Heart right ventricle (tissue), 16 donors: ENCODE results near the gene GCSAM. TPM values are rescaled to one million over a fixed set of nuclear protein-coding genes. Genes with fewer than 3 reads are reported as not detected.

Source experiments
- ATAC-seq, 8 donors: fragments of 200-7000 bp; cut with Tn5 transposase; one replicate each; pipeline ENCODE4 v1.9.1; 2020; ENCODE audit warnings: mild to moderate bottlenecking in 8 of 8, moderate library complexity in 8 of 8, moderate number of reproducible peaks in 1 of 8
- DNase-seq, 2 donors: peaks; one replicate each; pipeline ENCODE4 v3.0.0-alpha.2; 2020
- H3K27ac ChIP-seq, 10 donors: fragments of 200-600 bp; sonication (generic) in 2 of 10; one replicate each; pipeline versions ENCODE4 v1.5.0 to v1.8.0; 2020 to 2022; ENCODE audit warnings: mild to moderate bottlenecking in 3 of 10
- H3K27me3 ChIP-seq, 7 donors: fragments of 200-600 bp; one replicate each; pipeline ENCODE4 v1.8.0; 2021 to 2022; ENCODE audit warnings: mild to moderate bottlenecking in 2 of 7
- H3K36me3 ChIP-seq, 9 donors: fragments of 200-600 bp; sonication (generic) in 1 of 9; one replicate each; pipeline versions ENCODE4 v1.5.0 to v1.8.0; 2020 to 2022; ENCODE audit warnings: mild to moderate bottlenecking in 2 of 9
- H3K4me1 ChIP-seq, 9 donors: fragments of 200-600 bp; sonication (generic) in 1 of 9; one replicate each; pipeline versions ENCODE4 v1.5.0 to v1.8.0; 2020 to 2022; ENCODE audit warnings: mild to moderate bottlenecking in 4 of 9
- H3K4me3 ChIP-seq, 10 donors: fragments of 200-600 bp; sonication (generic) in 2 of 10; one replicate each; pipeline versions ENCODE4 v1.5.0 to v1.8.0; 2020 to 2022; ENCODE audit warnings: mild to moderate bottlenecking in 7 of 10, moderate library complexity in 2 of 10
- H3K9me3 ChIP-seq, 11 donors: fragments of 200-600 bp in 10 of 11; sonication (generic) in 2 of 11; one replicate each; pipeline versions ENCODE4 v1.5.0 to v1.8.0; 2013 to 2022; ENCODE audit warnings: mild to moderate bottlenecking in 2 of 11, control low read depth in 1 of 11, moderate library complexity in 1 of 11
- CTCF ChIP-seq, 9 donors: fragments of 200-600 bp; sonication (generic) in 2 of 9; IDR thresholded peaks; one replicate each; pipeline versions ENCODE4 v1.5.0 to v1.8.0; 2021 to 2022; ENCODE audit warnings: antibody characterized with exemption in 9 of 9, mild to moderate bottlenecking in 5 of 9, moderate library complexity in 1 of 9
- WGBS, 2 donors: extraction: QIAGEN DNeasy Blood & Tissue Kit; methylation state at CpG; one replicate each; pipeline ENCODE4 v1.1.7; 2013; ENCODE audit warnings: inconsistent platforms in 1 of 2; 5-methylcytosine and 5-hydroxymethylcytosine counted together
- intact Hi-C, 10 donors: fragments of 100-400 bp; cut with DNase I; formaldehyde crosslinking; loops; one replicate each; pipeline versions ENCODE4 v1.11.1 to v1.14.2; 2022
- polyA plus RNA-seq, 2 donors: library from polyadenylated mRNA; stranded (reverse); fragments of 200-250 nt; gene quantifications; one replicate each; pipeline ENCODE4 v1.2.3, GENCODE V29; 2013
- total RNA-seq, 10 donors: library from RNA; stranded (reverse); fragmentation: NEBNext Ultra II Directional in 3 of 10; extraction: Animal tissue kit (Norgen Biotek cat#: 25700) in 3 of 10; gene quantifications; one replicate each; pipeline versions ENCODE4 v1.2.1 to v1.2.4, GENCODE V29; 2021 to 2023
- donor health status: Arrhythmogenic right ventricular cardiomyopathy.
- donor health status: ischemic (EF 13 %, LVEDD 7.1; RV severe dilation, severe dysfunction).
- donor health status: healthy with polysubstance abuse.
- donor health status: DM: no; HTN: yes; CAD: no.
- donor health status: DM: no; HTN: no; CAD: no.
- donor health status: ischemic (EF 25% LVEDD 6.9; RV normal size, moderate dysfunction).
- donor health status: ischemic (EF 25% LVEDD 5.7; RV mildly dilated, moderate dysfunction).
- donor health status: healthy.
- donor health status: DM: yes; HTN: yes; CAD: no.
- donor health status: Ischemic cardiomyopathy.
- donor health status: ischemic (EF 35%, LVEDD 5.7; RV mildly dilated, moderate dysfunction).
- donor health status: nonischemic (EF 11% LVEDD 7.7; RV severe dilation, severe dysfunction).
- donor health status: DM: yes; HTN: yes; CAD: no.
- donor health status: PGD.
- donor health status: ischemic (EF 29% LVEDD 5.4; RV normal size, mild dysfunction).
- donor health status: nonischemic (EF 23%, LVEDD 6.1; RV moderate dilation, normal function).

GCSAM gene
- total and polyA plus RNA-seq, 12 donors, result 0.04 to 0.62 (median 0.28) TPM; not detected in 7

- intact Hi-C loops, result loop anchor here in 7 of 10 donors (10.0 kb wide), 5 partner anchors 169 to 419 kb away; partner anchors contain the start of gene SLC9C1 (in 2 of the 7)
These were observed 17.2 kb downstream of the GCSAM start for GRCh38 chr3:112115806-112116383.

GRCh38 chr3:112115161-112115739 is 17.8 kb downstream of the GCSAM start:
- Histone ChIP-seq H3K27me3 (no peaks in the 10 kb centered on the region), H3K9me3 (no peaks in the 10 kb centered on the region), H3K36me3 (peaks cover 0 to 5% (median 0%) of the 10 kb centered on the region in 9 donors), H3K27ac (no peak overlapping the region), H3K4me3 (no peak overlapping the region), H3K4me1 (peaks cover 0 to 32% (median 16%) of the 10 kb centered on the region in 9 donors)
- DNase-seq (no peak), ATAC-seq (no peak)
- intact Hi-C loops, result loop anchor here in 7 of 10 donors (10.0 kb wide), 5 partner anchors 170 to 420 kb away; partner anchors contain the start of gene SLC9C1 (in 2 of the 7)
- 82 to 84% methylated on average over 6 of the region's 6 CpGs for WGBS, 2 donors
- TF ChIP-seq CTCF (IDR thresholded peaks at IDR 0.05), result no peak

More at GRCh38 chr3:112115806-112116383, 17.2 kb downstream of the GCSAM start:
- H3K27me3 ChIP-seq, result no peaks in the 10 kb centered on the region
- ATAC-seq, result no peak
- no peaks in the 10 kb centered on the region for H3K9me3 ChIP-seq
- 78 to 79% methylated on average over 6 of the region's 6 CpGs for WGBS, 2 donors
- no peak overlapping the region for H3K27ac ChIP-seq
- peaks cover 0 to 37% (median 16%) of the 10 kb centered on the region in 9 donors for H3K4me1 ChIP-seq
- TF ChIP-seq CTCF (IDR thresholded peaks at IDR 0.05), result no peak
- no peak for DNase-seq
- peaks cover 0 to 5% (median 0%) of the 10 kb centered on the region in 9 donors for H3K36me3 ChIP-seq
- no peak overlapping the region for H3K4me3 ChIP-seq

GRCh38 chr3:112114576-112115160 is 18.4 kb downstream of the GCSAM start:
- intact Hi-C loops, result loop anchor here in 9 of 10 donors (5.0 to 10.0 kb wide), 7 partner anchors 170 to 420 kb away; partner anchors contain the start of gene SLC9C1 (in 2 of the 9)
- no peak overlapping the region for H3K4me3 ChIP-seq
- peaks cover 0 to 27% (median 16%) of the 10 kb centered on the region in 9 donors for H3K4me1 ChIP-seq
- TF ChIP-seq CTCF (IDR thresholded peaks at IDR 0.05), result no peak
- no peaks in the 10 kb centered on the region for H3K9me3 ChIP-seq
- ATAC-seq (no peak), DNase-seq (no peak)
- H3K27me3 ChIP-seq, result no peaks in the 10 kb centered on the region
- H3K27ac ChIP-seq, result no peak overlapping the region
- peaks cover 0 to 10% (median 0%) of the 10 kb centered on the region in 9 donors for H3K36me3 ChIP-seq
- 94 to 97% methylated on average over 6 of the region's 6 CpGs for WGBS, 2 donors

- Histone ChIP-seq H3K4me3 (no peak overlapping the region), H3K27ac (no peak overlapping the region), H3K27me3 (no peaks in the 10 kb centered on the region), H3K4me1 (peaks cover 0 to 17% (median 9%) of the 10 kb centered on the region in 9 donors), H3K9me3 (no peaks in the 10 kb centered on the region), H3K36me3 (peaks cover 0 to 14% (median 0%) of the 10 kb centered on the region in 9 donors)
- ATAC-seq, result peak in 7 of 8 donors; percentile 54 to 80 (median 76)
- peak in 1 of 2 donors; percentile 54 for DNase-seq
- WGBS, 2 donors, result 25 to 31% methylated on average over 3 of the region's 3 CpGs
- TF ChIP-seq CTCF (IDR thresholded peaks at IDR 0.05), result peak; percentile 37 to 88 (median 78)
- intact Hi-C loops, result loop anchor here in 9 of 10 donors (5.0 to 10.0 kb wide), 7 partner anchors 173 to 423 kb away; partner anchors contain the start of gene SLC9C1 (in 2 of the 9)
These were observed 21.2 kb downstream of the GCSAM start for GRCh38 chr3:112111785-112112402.
